ENCODE measurements around the gene MRPL20.

- TF ChIP-seq CTCF (IDR thresholded peaks at IDR 0.05) (no peak), POLR2A (IDR thresholded peaks at IDR 0.05) (no peak)
These were observed 18.3 kb upstream of the MRPL20 start for GRCh38 chr1:1425426-1425752.
